ENCODE results near the gene IDS. TPM values are rescaled to one million over a fixed set of nuclear protein-coding genes. Genes with fewer than 3 reads are reported as not detected.
"Not testable (repeated sequence)": the region's sequence is repeated elsewhere in the genome, so short reads cannot be mapped to it uniquely, and the experiment has no call there.

The IDS gene
- total and polyA plus RNA-seq, 2 of the 8 experiments (the other 6 are each of a cell fraction or from before 2014, with no cell fraction given) = 19.9 to 20.7 TPM

- H3K4me3 ChIP-seq (ENCODE audit: extremely low read depth in 1 of 4, insufficient read depth in 2 of 4, low read depth in 3 of 4, low read length in 4 of 4); H2BK15ac ChIP-seq (ENCODE audit: low read length); FAIRE-seq; H4K5ac ChIP-seq (ENCODE audit: insufficient read length, low read depth, low read length); H3K27me3 ChIP-seq (replicated peaks in 1 of 4; ENCODE audit: control insufficient read depth in 3 of 4, extremely low read depth in 1 of 4, insufficient read depth in 3 of 4, low read length in 3 of 4); H3K56ac ChIP-seq (replicated peaks; ENCODE audit: insufficient read length, low read depth, low read length); H4K20me1 ChIP-seq (replicated peaks in 1 of 2; ENCODE audit: control insufficient read depth in 1 of 2, insufficient read depth in 2 of 2, low read length in 2 of 2); H2BK120ac ChIP-seq (replicated peaks; ENCODE audit: low read depth, low read length); H3K27ac ChIP-seq (ENCODE audit: low read depth, low read length); H3K9ac ChIP-seq (replicated peaks in 1 of 4; ENCODE audit: extremely low read depth in 1 of 4, low read depth in 3 of 4, low read length in 3 of 4); H2BK20ac ChIP-seq (ENCODE audit: low read length); H3K23ac ChIP-seq (ENCODE audit: insufficient read length); H2AFZ ChIP-seq (ENCODE audit: low read length); H3K14ac ChIP-seq (ENCODE audit: insufficient read length); H4K8ac ChIP-seq (ENCODE audit: extremely low read depth, insufficient read depth, low read length); H2BK12ac ChIP-seq (ENCODE audit: low read depth, low read length); H2AK5ac ChIP-seq (ENCODE audit: low read depth, low read length); DNase-seq (ENCODE audit: low read depth in 1 of 2, low spot score in 2 of 2); H2BK5ac ChIP-seq (ENCODE audit: low read depth, low read length); H3K23me2 ChIP-seq (ENCODE audit: low read depth, low read length); H3K4me2 ChIP-seq (ENCODE audit: insufficient read depth in 1 of 2, low read depth in 2 of 2, low read length in 2 of 2); H3K79me2 ChIP-seq (ENCODE audit: control insufficient read depth in 1 of 2, insufficient read depth in 2 of 2, low read length in 2 of 2); H3K18ac ChIP-seq (ENCODE audit: extremely low read depth, low read length); H3K4me1 ChIP-seq (replicated peaks in 1 of 4; ENCODE audit: control insufficient read depth in 3 of 4, insufficient read depth in 4 of 4, low read length in 3 of 4); H3K9me3 ChIP-seq (ENCODE audit: insufficient read depth in 2 of 2, low read depth in 1 of 2, low read length in 1 of 2); H3K4ac ChIP-seq (replicated peaks; ENCODE audit: insufficient read length, low read depth, low read length); POLR2A ChIA-PET (ENCODE audit: partially characterized antibody); H4K91ac ChIP-seq (replicated peaks; ENCODE audit: insufficient read length, low read length); H3K79me1 ChIP-seq (ENCODE audit: low read depth, low read length); H3K36me3 ChIP-seq (ENCODE audit: control insufficient read depth in 2 of 4, insufficient read depth in 4 of 4, low read length in 3 of 4): not testable (repeated sequence)
- WGBS, 2 experiments (ENCODE audit: extremely low coverage in 1 of 2, insufficient coverage in 1 of 2, insufficient read length in 1 of 2, insufficient replicate concordance in 2 of 2, low coverage in 1 of 2, low lambda C conversion rate in 2 of 2, missing lambda C conversion rate in 1 of 2) = 96% methylated on average over 3 of the region's 17 CpGs; no CpG with 5 or more reads in 1 of the 2 experiments
- CTCF ChIA-PET (ENCODE audit: partially characterized antibody) = interaction anchor here (0.5 kb wide), 1 partner anchor 1189 kb away, joined by 3 read pairs; no protein-coding TSS in a partner anchor
Measured at GRCh38 chrX:149488411-149489052, 16.6 kb downstream of the IDS start.

- H3K4ac ChIP-seq (replicated peaks; ENCODE audit: insufficient read length, low read depth, low read length); H2BK5ac ChIP-seq (ENCODE audit: low read depth, low read length); H2BK15ac ChIP-seq (ENCODE audit: low read length); POLR2A ChIA-PET (ENCODE audit: partially characterized antibody); DNase-seq (ENCODE audit: low read depth in 1 of 2, low spot score in 2 of 2); H2BK120ac ChIP-seq (replicated peaks; ENCODE audit: low read depth, low read length); H3K56ac ChIP-seq (replicated peaks; ENCODE audit: insufficient read length, low read depth, low read length); H3K27ac ChIP-seq (ENCODE audit: low read depth, low read length); H3K23me2 ChIP-seq (ENCODE audit: low read depth, low read length); FAIRE-seq; H4K91ac ChIP-seq (replicated peaks; ENCODE audit: insufficient read length, low read length); H3K4me1 ChIP-seq (replicated peaks in 1 of 4; ENCODE audit: control insufficient read depth in 3 of 4, insufficient read depth in 4 of 4, low read length in 3 of 4); H3K4me2 ChIP-seq (ENCODE audit: insufficient read depth in 1 of 2, low read depth in 2 of 2, low read length in 2 of 2); H3K9ac ChIP-seq (replicated peaks in 1 of 4; ENCODE audit: extremely low read depth in 1 of 4, low read depth in 3 of 4, low read length in 3 of 4); H2AK5ac ChIP-seq (ENCODE audit: low read depth, low read length); H3K36me3 ChIP-seq (ENCODE audit: control insufficient read depth in 2 of 4, insufficient read depth in 4 of 4, low read length in 3 of 4); H3K23ac ChIP-seq (ENCODE audit: insufficient read length); H4K20me1 ChIP-seq (replicated peaks in 1 of 2; ENCODE audit: control insufficient read depth in 1 of 2, insufficient read depth in 2 of 2, low read length in 2 of 2); H4K5ac ChIP-seq (ENCODE audit: insufficient read length, low read depth, low read length); H2AFZ ChIP-seq (ENCODE audit: low read length); H3K18ac ChIP-seq (ENCODE audit: extremely low read depth, low read length); H3K27me3 ChIP-seq (replicated peaks in 1 of 4; ENCODE audit: control insufficient read depth in 3 of 4, extremely low read depth in 1 of 4, insufficient read depth in 3 of 4, low read length in 3 of 4); H3K14ac ChIP-seq (ENCODE audit: insufficient read length); H3K79me1 ChIP-seq (ENCODE audit: low read depth, low read length); H2BK12ac ChIP-seq (ENCODE audit: low read depth, low read length); H3K4me3 ChIP-seq (ENCODE audit: extremely low read depth in 1 of 4, insufficient read depth in 2 of 4, low read depth in 3 of 4, low read length in 4 of 4); H2BK20ac ChIP-seq (ENCODE audit: low read length); H3K9me3 ChIP-seq (ENCODE audit: insufficient read depth in 2 of 2, low read depth in 1 of 2, low read length in 1 of 2); H4K8ac ChIP-seq (ENCODE audit: extremely low read depth, insufficient read depth, low read length); H3K79me2 ChIP-seq (ENCODE audit: control insufficient read depth in 1 of 2, insufficient read depth in 2 of 2, low read length in 2 of 2): not testable (repeated sequence)
- CTCF ChIA-PET (ENCODE audit: partially characterized antibody) = interaction anchor here (1.3 to 2.7 kb wide), 3 partner anchors 10 to 946 kb away, joined by 3 to 5 read pairs (median 5); partner anchors contain the start of gene IDS
- WGBS, 2 experiments (ENCODE audit: extremely low coverage in 1 of 2, insufficient coverage in 1 of 2, insufficient read length in 1 of 2, insufficient replicate concordance in 2 of 2, low coverage in 1 of 2, low lambda C conversion rate in 2 of 2, missing lambda C conversion rate in 1 of 2) = no CpG with 5 or more reads among the region's 9 CpGs
Measured at GRCh38 chrX:149488008-149488407, 17.1 kb downstream of the IDS start.

Data from H1 (cell line).